Gastrocnemius medialis (tissue), 4 donors: ENCODE results near the gene SLC66A1.

Experiments used
- POLR2A ChIP-seq, 2 donors: fragments of 450-650 bp; IDR thresholded peaks; one replicate each; pipeline ENCODE4 v1.6.1; 2017; ENCODE audit warnings: antibody characterized with exemption in 2 of 2, mild to moderate bottlenecking in 2 of 2, moderate library complexity in 2 of 2
- TF ChIP-seq, protein P1 (sequence below), 5 experiments: fragments of 450-650 bp in 3 of 5; fragments of 200-600 bp in 2 of 5; sonication (generic) in 2 of 5; IDR thresholded peaks in 4 of 5; conservative IDR thresholded peaks in 1 of 5; 1 replicate in 4 of 5; 2 replicates in 1 of 5; pipeline ENCODE4 v1.5.1; 2016 to 2019; ENCODE audit warnings: antibody characterized with exemption in 5 of 5, mild to moderate bottlenecking in 3 of 5, moderate library complexity in 3 of 5

DNA sequence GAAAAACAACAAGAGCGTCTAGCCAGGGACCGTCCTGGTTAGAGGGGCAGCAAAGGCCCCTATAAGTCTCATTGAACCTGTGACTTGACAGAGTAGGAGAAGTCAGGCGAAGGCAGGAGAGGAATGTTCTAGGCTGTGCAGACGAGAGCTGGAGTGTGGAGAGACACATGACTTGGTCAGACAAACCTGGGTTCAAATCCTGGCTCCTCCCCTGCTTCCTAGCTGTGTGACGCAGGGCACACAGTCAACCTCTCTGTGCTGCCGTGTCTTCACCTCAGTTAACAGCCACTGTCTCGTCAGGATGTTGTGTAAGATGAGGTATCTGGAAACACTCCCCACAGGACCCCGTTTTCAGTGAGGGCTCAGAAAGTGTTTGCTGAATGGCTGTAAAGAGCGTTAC lies 15.6 kb downstream of the SLC66A1 start:
- TF ChIP-seq, protein P1, sequence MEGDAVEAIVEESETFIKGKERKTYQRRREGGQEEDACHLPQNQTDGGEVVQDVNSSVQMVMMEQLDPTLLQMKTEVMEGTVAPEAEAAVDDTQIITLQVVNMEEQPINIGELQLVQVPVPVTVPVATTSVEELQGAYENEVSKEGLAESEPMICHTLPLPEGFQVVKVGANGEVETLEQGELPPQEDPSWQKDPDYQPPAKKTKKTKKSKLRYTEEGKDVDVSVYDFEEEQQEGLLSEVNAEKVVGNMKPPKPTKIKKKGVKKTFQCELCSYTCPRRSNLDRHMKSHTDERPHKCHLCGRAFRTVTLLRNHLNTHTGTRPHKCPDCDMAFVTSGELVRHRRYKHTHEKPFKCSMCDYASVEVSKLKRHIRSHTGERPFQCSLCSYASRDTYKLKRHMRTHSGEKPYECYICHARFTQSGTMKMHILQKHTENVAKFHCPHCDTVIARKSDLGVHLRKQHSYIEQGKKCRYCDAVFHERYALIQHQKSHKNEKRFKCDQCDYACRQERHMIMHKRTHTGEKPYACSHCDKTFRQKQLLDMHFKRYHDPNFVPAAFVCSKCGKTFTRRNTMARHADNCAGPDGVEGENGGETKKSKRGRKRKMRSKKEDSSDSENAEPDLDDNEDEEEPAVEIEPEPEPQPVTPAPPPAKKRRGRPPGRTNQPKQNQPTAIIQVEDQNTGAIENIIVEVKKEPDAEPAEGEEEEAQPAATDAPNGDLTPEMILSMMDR (IDR thresholded peaks at IDR 0.05 in 4 of 5, conservative IDR thresholded peaks at IDR 0.05 in 1 of 5), result no peak
- no peak for TF ChIP-seq POLR2A (IDR thresholded peaks at IDR 0.05)
